GM18870 (cell line): Measurements from ENCODE around the gene CDC34.
A peak's percentile ranks its signal among the peaks of the same experiment; 100 is the strongest.

Source experiments
- ATAC-seq: cut with Tn5 transposase; IDR thresholded peaks from one replicate; pipeline ENCODE4 v1.9.1; 2021; ENCODE audit warnings: moderate library complexity; ENCODE audit not compliant: unreplicated experiment

The CDC34 gene

GRCh38 chr19:541699-542098 is 10.1 kb downstream of the CDC34 start:
- no peak for ATAC-seq

GRCh38 chr19:542173-542866 is 10.8 kb downstream of the CDC34 start:
- ATAC-seq, result no peak

DNA sequence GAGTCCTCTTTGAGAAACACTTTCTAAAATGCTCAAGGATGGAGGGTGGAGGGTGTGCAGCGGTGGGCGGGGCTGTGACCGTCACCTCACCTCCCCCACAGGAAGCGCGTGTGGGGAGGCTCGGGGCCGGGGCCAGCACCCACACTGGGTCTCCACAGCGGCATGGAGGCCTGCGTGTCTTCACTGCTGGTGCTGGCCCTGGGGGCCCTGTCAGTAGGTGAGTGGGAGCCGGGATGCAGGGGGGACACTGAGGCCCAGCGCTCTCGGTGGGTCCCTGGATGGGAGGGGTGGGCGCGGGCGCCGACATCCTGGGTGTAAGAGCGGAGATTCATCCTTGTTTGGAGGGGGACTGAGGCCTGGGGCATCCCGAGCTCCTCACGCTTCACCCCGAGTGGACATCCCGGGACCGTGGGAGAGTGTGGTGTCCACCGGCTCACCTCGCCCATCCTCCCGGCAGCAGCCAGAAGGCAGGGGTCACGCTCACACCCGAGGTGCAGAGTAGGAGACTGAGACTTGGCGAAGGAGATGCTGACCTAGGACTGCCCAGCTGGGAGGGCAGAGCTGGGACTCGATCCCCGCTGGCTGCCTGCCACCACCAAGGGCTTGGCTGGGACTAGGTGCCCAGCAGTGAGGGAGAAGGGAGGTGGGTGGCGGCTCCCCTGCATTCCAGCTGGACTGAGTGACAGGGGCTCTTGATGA is 12.5 kb downstream of the CDC34 start, which contains the start of gene GZMM:
Gene GZMM (plus strand): TSS at position 144 of the 699 bp plus-strand sequence. CDS start 19 bp downstream, at position 163.
- ATAC-seq, result no peak

DNA sequence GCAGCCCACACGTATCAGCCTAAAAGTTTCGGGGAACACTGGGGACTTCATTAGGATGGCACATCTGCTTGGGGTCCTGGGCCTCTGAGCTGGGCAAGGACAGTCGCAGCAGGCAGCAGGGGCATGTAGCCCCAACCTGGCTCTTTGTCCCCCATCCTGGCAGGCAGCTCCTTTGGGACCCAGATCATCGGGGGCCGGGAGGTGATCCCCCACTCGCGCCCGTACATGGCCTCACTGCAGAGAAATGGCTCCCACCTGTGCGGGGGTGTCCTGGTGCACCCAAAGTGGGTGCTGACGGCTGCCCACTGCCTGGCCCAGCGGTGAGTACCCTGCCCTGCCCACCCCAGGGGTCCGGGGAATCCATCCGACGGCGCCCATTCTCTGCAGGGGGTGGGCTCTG is 15.6 kb downstream of the CDC34 start:
- ATAC-seq, result no peak

DNA sequence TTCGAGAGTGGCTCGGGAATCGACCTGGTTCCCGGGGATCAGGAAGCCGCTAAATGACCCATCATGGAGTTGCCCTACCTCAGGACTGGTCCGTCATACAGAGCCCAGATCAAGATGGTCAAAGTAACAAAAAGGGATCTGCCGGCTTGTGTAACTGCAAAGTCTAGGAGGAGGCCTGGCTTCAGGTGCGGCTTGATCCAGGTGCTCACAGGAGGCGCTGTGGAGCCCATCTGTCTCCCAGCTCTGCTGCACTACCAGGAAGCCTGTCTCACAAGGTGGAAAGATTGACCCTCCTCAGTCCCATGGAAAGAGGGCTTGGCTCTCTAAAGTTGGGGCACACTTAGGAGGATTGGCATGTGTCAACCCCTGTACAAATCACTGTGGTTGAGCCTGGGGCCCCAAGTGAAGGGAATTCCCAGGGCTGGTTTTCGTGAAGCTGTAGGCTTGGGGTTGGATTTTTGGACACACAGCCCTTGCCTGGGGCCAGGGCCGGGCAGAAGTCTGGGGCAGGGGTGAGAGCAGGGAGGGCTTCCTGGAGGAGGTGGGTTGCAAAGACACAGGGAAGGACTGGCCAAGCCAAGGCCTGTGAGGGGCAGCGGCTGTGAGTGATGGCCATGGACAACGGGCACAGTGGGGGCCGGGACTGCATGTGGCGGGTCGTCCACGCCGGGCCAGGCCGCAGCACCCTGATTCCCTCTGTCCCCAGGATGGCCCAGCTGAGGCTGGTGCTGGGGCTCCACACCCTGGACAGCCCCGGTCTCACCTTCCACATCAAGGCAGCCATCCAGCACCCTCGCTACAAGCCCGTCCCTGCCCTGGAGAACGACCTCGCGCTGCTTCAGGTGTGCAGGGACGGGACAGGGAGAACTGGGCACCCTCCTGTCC is 16.5 kb downstream of the CDC34 start:
- ATAC-seq, result no peak

DNA sequence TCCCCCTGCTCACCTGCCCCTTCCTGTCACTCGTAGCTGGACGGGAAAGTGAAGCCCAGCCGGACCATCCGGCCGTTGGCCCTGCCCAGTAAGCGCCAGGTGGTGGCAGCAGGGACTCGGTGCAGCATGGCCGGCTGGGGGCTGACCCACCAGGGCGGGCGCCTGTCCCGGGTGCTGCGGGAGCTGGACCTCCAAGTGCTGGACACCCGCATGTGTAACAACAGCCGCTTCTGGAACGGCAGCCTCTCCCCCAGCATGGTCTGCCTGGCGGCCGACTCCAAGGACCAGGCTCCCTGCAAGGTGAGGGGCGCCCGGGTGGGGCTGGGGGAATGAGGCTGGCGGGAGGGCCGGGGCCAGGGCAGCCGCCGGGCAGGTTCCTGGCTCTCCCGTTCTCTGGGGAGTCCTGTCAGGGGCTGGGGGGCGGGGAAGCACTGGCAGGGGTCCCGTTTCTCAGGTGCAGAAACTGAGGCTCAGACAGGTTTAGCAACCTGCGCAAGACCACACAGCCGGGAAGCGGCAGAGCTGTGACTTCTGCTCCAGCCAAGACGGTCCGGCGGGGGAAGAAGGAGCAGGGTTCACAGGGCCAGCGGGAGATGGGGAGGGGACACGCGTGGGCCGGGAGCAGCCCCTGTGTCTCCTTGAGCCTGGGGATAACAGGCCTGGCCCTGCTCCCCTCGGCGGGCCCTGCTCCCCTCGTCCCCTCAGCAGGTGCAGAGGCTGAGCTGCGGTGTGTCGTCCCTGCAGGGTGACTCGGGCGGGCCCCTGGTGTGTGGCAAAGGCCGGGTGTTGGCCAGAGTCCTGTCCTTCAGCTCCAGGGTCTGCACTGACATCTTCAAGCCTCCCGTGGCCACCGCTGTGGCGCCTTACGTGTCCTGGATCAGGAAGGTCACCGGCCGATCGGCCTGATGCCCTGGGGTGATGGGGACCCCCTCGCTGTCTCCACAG is 17.6 kb downstream of the CDC34 start:
- no peak for ATAC-seq

- no peak for ATAC-seq
Measured at GRCh38 chr19:554817-555216, 23.3 kb downstream of the CDC34 start.

DNA sequence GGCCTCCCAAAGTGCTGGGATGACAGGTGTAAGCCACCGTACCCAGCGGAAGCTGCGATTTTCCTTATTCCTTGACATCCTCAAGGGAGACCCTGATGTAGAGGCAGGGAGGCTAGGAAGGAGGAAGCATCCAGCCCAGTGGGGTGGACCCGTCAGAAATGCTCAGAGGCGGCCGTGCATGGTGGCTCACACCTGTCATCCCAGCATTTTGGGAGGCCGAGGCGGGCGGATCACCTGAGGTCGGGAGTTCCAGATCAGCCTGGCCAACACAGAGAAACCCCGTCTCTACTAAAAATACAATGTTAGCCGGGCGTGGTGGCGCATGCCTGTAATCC is 23.9 kb downstream of the CDC34 start:
- no peak for ATAC-seq

- ATAC-seq, result no peak
Measured at GRCh38 chr19:556611-557382, 25.2 kb downstream of the CDC34 start.

DNA sequence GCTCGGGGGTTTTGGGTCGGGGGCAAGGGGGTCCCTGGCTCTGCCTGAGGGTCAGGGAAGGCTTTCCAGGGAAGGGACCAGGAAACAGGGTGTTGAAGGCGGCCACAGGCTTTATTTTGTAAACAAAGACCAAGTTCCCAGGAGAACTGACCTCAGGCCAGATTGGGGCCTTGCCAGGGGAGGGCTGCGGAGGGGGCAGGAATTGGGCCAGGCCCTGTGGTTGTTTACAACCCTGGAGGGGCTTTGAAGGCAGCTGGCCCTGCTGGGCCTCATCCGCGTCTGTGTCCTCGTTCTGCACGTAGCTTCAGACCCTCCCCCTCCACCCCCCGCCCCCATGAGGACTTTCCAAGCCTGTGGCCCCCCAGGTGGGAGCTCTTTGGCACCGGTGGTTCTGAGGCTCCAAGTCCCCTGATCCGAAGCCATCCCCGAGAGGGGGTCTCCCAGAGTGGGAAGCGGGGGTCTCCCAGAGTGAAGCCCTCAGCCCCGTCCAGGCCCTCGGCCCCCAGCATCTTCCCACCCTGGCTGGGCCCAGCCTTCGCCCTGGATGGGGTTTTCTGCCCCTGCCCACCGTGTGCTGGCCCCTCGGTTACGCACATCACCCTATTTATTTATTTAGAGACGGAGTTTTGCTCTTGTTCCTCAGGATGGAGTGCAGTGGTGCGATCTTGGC is 27.3 kb downstream of the CDC34 start:
- no peak for ATAC-seq

DNA sequence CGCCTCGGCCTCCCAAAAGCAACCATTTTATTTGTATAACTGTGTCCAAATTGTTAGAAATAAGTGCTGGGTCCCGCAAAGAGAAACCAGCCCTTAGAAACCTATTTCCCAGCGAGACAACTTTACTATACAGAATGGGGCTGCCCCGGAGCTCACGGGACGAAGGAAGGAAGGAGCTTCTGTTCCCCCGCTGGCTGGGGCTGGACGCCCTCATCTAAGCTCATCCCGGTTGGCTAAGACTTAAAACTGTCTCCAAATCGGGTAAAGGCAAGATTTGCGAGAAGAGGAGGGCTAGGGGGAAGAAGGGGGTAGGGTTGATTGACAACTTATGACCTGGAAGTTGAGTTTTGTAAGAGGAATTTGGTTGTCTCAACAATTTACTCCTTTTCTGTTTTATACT is 28.6 kb downstream of the CDC34 start:
- no peak for ATAC-seq

DNA sequence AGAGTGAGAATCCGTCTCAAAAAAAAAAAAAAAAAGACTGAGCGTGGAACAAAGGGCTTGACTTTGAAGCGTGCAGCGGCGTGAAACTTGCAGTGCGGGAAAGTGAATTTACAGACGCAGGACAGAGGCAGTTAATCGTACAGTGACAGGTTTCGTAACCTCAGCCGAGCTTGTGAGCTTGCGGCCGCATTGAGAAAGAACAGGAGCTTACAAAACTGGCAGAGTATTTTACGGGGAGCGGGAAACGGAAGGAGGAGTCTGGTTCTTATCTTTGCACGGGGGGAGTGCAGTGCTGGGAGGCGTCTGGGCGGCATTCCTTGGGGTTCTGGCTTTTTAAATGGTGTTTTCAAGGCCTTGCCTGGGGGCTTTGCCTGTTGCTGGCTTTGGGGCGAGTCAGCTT is 34.8 kb downstream of the CDC34 start:
- ATAC-seq, result no peak

DNA sequence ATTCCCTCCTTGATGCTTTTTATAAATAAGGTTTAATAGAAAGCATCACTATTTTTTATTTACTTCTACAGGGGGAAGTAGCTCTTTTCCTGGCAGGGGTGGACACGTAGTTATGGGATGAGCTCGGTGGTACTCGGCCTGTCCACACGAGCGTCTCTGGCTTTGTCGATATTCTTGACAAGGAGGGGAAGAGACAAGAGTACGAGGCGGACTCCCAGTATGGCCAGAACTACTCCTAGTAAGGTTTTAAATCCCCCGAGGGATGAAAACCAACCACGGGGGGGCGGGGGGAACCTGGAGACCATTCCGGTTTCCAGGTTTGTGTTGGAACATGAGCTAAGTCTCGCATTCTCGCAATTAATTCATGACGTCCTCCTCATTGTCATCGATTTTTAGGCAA is 35.3 kb downstream of the CDC34 start:
- ATAC-seq, result no peak

DNA sequence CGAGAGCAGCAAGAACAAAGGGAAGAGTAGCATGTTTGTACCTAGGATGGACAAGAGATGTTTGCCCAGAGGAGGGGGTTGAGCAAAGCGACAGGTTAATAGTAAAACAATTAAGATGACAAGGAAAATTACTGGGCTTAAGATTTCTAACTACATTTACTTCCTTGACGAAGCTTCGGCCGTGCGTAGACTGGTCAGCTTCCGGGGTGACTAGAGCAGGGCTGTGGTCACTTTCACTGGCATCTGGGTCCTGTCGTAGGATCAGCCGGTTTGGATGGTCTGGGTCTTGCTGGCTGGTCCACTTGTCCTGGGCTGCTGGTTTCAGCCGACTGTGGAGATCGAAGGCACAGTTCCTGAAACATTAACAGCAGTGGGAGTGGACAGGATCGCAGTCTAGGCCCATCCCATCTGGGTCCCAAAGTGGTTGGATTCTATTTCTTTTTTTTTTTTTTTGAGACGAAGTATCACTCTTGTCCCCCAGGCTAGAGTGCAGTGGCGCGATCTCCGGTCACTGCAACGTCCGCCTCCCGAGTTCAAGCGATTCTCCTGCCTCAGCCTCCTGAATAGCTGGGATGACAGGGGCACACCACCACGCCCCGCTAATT is 35.8 kb downstream of the CDC34 start:
- ATAC-seq, result no peak

GRCh38 chr19:570251-570686 is 38.7 kb downstream of the CDC34 start:
- ATAC-seq, result no peak

- no peak for ATAC-seq
Measured at GRCh38 chr19:570937-571565, 39.5 kb downstream of the CDC34 start.

GRCh38 chr19:571566-571974 is 40.0 kb downstream of the CDC34 start:
- ATAC-seq, result peak; percentile 5

GRCh38 chr19:572140-572742 is 40.7 kb downstream of the CDC34 start, which contains the start of gene BSG:
Gene BSG (plus strand): TSS chr19:572596. CDS start chr19:572635, 39 bp downstream.
- peak; percentile 66 for ATAC-seq
